ENCODE measurements around the gene AIM2. TPM values are rescaled to one million over a fixed set of nuclear protein-coding genes. Genes with fewer than 3 reads are reported as not detected.

Gene AIM2
- total RNA-seq, 2 experiments from 2014 or later: 28.1 to 28.2 TPM

DNA sequence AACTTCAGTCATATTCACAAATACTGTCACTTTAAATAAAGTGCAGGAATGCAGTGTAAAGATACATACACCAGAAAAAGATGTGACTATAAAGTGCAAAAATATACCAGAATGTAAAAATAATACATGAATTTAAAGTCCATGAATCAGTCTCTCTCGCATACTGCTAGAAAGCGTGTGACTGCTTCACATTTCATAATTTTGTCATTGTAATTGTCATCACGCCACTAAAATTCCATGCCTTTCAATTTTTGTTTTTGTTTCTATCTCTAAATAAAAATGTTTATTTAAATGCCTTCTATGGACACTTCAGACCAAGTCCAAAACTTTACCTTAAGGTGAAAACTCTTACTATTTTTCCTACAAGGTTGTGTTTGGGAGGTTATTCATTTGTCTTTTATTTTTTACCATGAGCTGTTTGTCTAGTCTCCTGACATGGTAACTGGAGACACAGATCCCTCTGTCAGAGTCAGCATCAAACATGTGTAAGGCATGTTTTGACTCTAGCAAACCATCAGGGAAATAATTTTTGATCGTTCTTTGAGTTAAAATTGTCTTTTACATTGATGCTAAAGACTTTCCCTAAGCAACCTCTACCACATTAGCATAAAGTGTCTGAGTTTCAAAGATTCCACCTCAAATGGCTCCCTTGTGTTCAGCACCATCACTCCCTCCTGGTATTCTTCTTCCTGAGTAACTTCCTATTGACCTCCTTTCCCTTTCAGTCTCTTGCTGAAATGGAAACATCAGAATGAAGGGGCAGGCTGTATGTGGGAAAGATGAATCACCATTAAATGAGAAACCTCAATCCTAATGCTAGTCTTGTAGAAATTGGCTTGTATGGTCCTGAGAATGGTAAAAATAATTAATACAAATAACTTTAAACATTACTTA is 14.0 kb upstream of the AIM2 start:
- no peaks in the 10 kb centered on the region for H3K36me3 Mint-ChIP-seq (ENCODE audit: low read depth)
- H3K4me1 Mint-ChIP-seq: peaks cover 55% of the 10 kb centered on the region
- ChIA-PET CTCF (interaction anchor here (1.0 to 3.6 kb wide), 4 partner anchors 13 to 20 kb away, joined by 3 to 47 read pairs (median 12); partner anchors contain the start of gene AIM2), POLR2A (interaction anchor here (1.0 to 5.1 kb wide), 4 partner anchors 14 to 81 kb away, joined by 3 to 112 read pairs (median 4); partner anchors contain the start of genes AIM2 and IFI16)
- no peak for DNase-seq
- no peaks in the 10 kb centered on the region for H3K9me3 Mint-ChIP-seq
- H3K4me3 Mint-ChIP-seq: no peak overlapping the region
- H3K27me3 Mint-ChIP-seq: no peaks in the 10 kb centered on the region
- no peak overlapping the region for H3K27ac Mint-ChIP-seq

DNA sequence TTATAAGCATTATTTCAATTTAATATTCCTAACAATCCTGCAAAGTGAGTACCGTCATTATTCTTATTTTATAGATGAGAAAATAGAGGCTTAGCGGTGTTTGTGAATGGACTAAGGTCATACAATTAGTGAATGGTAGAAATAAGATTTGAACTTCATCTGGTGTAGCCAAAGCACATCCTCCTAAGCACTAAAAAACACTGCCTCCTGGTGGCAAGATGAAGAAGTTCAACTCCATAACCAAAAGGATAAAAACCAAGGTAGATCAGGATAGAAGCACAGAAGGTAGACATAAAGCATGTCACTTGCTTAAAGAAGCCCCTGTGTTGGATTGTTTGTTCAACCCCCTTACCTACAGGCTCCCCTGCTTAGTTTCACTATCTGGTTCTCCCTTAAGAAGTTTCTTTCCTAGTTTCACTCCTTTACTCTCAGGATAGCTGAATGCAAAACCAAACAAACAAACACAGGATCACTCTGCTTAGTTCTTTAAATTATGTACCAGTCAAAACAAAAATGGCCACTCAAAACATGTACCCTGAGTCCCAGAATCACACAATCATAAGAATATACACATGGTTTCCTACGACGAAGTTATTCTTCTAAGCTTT is 12.7 kb upstream of the AIM2 start:
- Mint-ChIP-seq H3K27me3 (no peaks in the 10 kb centered on the region), H3K27ac (no peak overlapping the region), H3K36me3 (ENCODE audit: low read depth) (no peaks in the 10 kb centered on the region), H3K9me3 (no peaks in the 10 kb centered on the region), H3K4me1 (peaks cover 55% of the 10 kb centered on the region), H3K4me3 (no peak overlapping the region)
- CTCF ChIA-PET: interaction anchor here (0.9 to 3.6 kb wide), 7 partner anchors 12 to 582 kb away, joined by 3 to 47 read pairs (median 4); partner anchors contain the start of gene AIM2
- no peak for DNase-seq
- POLR2A ChIA-PET: interaction anchor here (1.0 to 5.1 kb wide), 5 partner anchors 13 to 93 kb away, joined by 4 to 112 read pairs (median 6); partner anchors contain the start of genes AIM2 and IFI16

DNA sequence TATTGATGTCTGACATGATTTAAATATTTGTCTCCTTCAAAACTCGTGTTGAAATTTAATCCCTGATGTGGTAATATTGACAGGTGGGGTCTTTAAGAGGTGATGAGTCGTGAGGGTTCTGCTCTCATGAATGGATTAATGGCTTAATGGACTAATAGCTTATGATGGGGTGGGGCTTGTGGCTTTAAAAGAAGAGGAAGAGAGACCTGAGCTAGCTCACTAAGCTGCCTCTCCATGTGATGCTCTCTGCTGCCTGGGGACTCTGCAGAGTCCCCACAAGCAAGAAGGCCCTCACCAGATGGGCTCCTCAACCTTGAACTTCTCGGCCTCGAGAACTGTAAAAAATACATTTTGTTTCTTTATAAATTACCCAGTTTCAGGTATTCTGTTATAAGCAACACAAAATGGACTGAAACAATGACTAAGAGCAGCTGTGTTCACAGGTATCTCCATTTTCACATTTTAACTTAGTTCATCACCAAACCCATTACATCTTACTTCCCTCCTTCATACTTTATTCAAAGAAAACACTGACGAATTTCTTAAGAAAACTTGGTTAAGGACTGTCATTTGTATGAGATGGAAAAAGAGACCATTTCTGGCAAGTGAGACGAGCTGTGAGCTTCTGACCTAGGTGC is 12.1 kb upstream of the AIM2 start:
- Mint-ChIP-seq H3K36me3 (ENCODE audit: low read depth) (no peaks in the 10 kb centered on the region), H3K27me3 (no peaks in the 10 kb centered on the region), H3K27ac (no peak overlapping the region), H3K4me1 (peaks cover 56% of the 10 kb centered on the region), H3K9me3 (no peaks in the 10 kb centered on the region), H3K4me3 (no peak overlapping the region)
- DNase-seq: no peak
- ChIA-PET CTCF (interaction anchor here (1.0 to 3.6 kb wide), 5 partner anchors 11 to 582 kb away, joined by 4 to 47 read pairs (median 12); partner anchors contain the start of gene AIM2), POLR2A (interaction anchor here (0.8 to 5.1 kb wide), 6 partner anchors 12 to 92 kb away, joined by 3 to 112 read pairs (median 6); partner anchors contain the start of genes AIM2 and IFI16)

DNA sequence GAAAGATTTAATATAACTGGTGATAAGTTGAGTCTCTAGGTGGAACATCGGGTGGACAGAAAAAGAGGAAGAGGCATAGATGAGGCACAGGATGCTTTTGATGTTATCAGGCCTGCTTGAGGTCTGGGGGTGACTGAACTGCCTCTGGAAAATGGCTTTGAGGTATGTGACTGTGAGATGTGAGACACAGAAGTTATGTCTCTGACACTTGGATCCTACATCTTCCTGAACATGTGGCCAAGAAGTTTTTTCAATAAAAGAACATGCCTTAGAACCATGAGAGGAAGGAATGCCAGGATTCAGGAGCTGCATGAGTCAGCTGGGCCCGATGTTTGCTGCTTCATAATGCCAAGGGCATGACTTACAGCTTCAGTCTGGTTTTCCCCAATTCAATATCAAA is 11.5 kb upstream of the AIM2 start:
- Mint-ChIP-seq H3K27me3 (no peaks in the 10 kb centered on the region), H3K4me3 (no peak overlapping the region), H3K36me3 (ENCODE audit: low read depth) (no peaks in the 10 kb centered on the region), H3K4me1 (peaks cover 55% of the 10 kb centered on the region), H3K27ac (peak overlapping the region; percentile 27), H3K9me3 (no peaks in the 10 kb centered on the region)
- ChIA-PET CTCF (interaction anchor here (2.3 to 3.6 kb wide), 3 partner anchors 11 to 45 kb away, joined by 12 to 47 read pairs (median 19); partner anchors contain the start of gene AIM2), POLR2A (interaction anchor here (0.8 to 5.1 kb wide), 5 partner anchors 11 to 78 kb away, joined by 3 to 112 read pairs (median 6); partner anchors contain the start of genes AIM2 and IFI16)
- no peak for DNase-seq

DNA sequence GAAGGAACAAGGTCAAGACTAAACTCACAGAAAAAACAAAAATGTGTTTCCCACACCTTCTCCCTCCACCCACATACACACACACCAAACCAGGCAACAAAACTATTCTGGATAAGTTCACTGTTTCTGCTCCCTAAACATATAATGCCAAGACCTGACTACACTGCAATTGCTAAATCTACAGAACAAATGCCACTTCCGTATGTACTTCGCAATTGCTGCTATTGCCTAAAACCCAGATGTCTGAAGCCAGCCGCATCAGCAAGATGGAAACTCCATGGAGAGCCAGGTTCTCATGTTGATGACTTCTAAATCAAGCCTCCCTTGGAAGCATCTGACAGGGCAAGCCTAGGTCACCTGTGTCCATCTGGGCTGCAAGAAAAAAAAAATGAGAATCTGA is 8.3 kb upstream of the AIM2 start:
- H3K27me3 Mint-ChIP-seq: no peaks in the 10 kb centered on the region
- DNase-seq: no peak
- no peak overlapping the region for H3K27ac Mint-ChIP-seq
- no peaks in the 10 kb centered on the region for H3K9me3 Mint-ChIP-seq
- ChIA-PET CTCF (no interaction called here), POLR2A (interaction anchor here (2.0 kb wide), 1 partner anchor 8 kb away, joined by 16 read pairs; the partner anchor contains the start of gene AIM2)
- no peak overlapping the region for H3K4me3 Mint-ChIP-seq
- no peaks in the 10 kb centered on the region for H3K36me3 Mint-ChIP-seq (ENCODE audit: low read depth)
- H3K4me1 Mint-ChIP-seq: peaks cover 27% of the 10 kb centered on the region

DNA sequence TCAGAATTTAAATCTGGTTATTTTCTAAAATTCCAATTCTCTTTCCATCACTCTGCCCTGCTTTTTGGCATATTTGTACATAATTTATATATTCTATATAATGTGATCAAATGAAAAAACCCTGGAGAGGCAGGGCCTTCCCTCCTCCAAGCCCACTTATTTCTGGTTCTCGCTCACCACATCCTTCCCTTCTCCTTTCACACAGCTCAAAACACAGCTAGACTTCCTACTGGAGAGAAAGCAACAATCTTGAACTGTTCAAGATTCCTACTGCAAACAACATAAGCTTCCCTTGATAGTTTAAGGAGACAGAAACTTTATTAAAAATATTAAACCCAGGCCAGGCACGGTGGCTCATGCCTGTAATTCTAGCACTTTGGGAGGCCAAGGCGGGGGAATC is 7.6 kb upstream of the AIM2 start:
- Mint-ChIP-seq H3K4me3 (no peak overlapping the region), H3K36me3 (ENCODE audit: low read depth) (no peaks in the 10 kb centered on the region), H3K9me3 (no peaks in the 10 kb centered on the region), H3K4me1 (peaks cover 21% of the 10 kb centered on the region), H3K27me3 (peaks cover 2% of the 10 kb centered on the region), H3K27ac (no peak overlapping the region)
- ChIA-PET CTCF (interaction anchor here (0.6 to 1.0 kb wide), 2 partner anchors 13 to 76 kb away, joined by 3 to 4 read pairs; no protein-coding TSS in a partner anchor), POLR2A (no interaction called here)
- DNase-seq: no peak

DNA sequence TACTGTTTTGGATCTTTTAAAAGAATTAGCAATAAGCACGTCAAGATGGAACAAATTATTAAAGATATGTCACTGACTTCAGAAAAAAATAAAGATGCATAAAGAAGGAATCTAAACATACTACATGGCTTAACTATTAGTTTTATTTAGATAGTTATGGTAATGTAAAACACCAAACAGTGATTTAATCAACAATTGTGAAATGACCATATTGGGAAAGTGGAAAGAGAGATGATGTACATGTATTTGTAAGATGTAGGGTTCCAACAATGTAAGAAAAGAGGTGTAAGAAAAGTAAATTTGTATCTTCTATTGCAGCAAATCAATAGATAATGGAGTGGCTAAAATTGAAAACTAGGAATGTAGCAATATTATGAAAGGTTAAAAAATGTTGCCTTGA is 6.4 kb upstream of the AIM2 start:
- Mint-ChIP-seq H3K36me3 (ENCODE audit: low read depth) (peaks cover 4% of the 10 kb centered on the region), H3K27me3 (peaks cover 2% of the 10 kb centered on the region), H3K9me3 (peaks cover 2% of the 10 kb centered on the region), H3K4me1 (peaks cover 14% of the 10 kb centered on the region), H3K27ac (no peak overlapping the region), H3K4me3 (no peak overlapping the region)
- DNase-seq: no peak
- CTCF ChIA-PET: interaction anchor here (0.6 kb wide), 1 partner anchor 249 kb away, joined by 5 read pairs; no protein-coding TSS in a partner anchor
- POLR2A ChIA-PET: no interaction called here

DNA sequence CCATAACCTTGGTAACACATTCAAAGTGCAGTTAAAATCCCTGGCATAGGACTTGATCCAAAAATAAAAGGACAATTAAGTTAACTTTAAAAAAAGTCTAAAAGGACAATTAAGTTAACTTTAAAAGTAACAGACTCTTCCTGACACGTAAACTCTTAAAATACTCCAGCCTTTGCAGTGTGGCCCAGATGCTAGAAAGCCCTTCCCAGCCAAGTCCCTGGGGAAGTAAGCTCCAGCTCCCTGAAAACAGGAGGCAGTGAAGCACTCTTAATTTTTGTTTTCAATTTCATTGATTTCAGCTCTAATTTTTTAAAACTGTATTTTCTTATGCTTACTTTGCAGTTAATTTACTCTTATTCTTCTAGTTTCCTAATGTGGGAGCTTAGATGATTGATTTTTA is 5.1 kb upstream of the AIM2 start:
- POLR2A ChIA-PET: no interaction called here
- H3K9me3 Mint-ChIP-seq: peaks cover 3% of the 10 kb centered on the region

DNA sequence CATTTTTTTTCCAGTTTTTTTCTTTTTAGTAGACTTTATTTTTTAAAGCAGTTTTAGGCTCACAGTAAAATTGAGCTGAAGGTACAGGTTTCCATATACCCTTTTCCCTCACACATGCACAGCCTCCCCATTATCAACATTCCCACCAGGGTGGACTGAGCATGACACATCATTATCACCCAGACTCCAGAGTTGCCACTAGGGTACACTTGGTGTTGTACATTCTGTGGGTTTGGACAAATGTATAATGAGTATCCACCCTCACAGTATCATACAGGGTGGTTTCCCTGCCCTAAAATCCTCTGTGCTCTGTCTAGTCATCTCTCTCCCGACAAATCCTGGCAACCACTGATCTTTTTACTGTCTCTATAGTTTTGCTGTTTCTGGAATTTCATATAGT is 3.0 kb upstream of the AIM2 start:
- Mint-ChIP-seq H3K9me3 (peaks cover 3% of the 10 kb centered on the region), H3K4me1 (peaks cover 27% of the 10 kb centered on the region), H3K27ac (no peak overlapping the region), H3K27me3 (peaks cover 2% of the 10 kb centered on the region), H3K36me3 (ENCODE audit: low read depth) (peaks cover 9% of the 10 kb centered on the region), H3K4me3 (no peak overlapping the region)
- ChIA-PET CTCF (interaction anchor here (4.7 kb wide), 1 partner anchor 9 kb away, joined by 47 read pairs; no protein-coding TSS in a partner anchor), POLR2A (interaction anchor here (4.9 to 5.4 kb wide), 2 partner anchors 66 to 71 kb away, joined by 170 to 260 read pairs; partner anchors contain the start of gene IFI16)
- DNase-seq: no peak

More for the DNA sequence above, 5.1 kb upstream of the AIM2 start:
- no peak overlapping the region for H3K4me3 Mint-ChIP-seq
- H3K27me3 Mint-ChIP-seq: peaks cover 2% of the 10 kb centered on the region
- H3K4me1 Mint-ChIP-seq: peaks cover 19% of the 10 kb centered on the region
- peaks cover 5% of the 10 kb centered on the region for H3K36me3 Mint-ChIP-seq (ENCODE audit: low read depth)
- DNase-seq: no peak
- no peak overlapping the region for H3K27ac Mint-ChIP-seq
- CTCF ChIA-PET: no interaction called here

DNA sequence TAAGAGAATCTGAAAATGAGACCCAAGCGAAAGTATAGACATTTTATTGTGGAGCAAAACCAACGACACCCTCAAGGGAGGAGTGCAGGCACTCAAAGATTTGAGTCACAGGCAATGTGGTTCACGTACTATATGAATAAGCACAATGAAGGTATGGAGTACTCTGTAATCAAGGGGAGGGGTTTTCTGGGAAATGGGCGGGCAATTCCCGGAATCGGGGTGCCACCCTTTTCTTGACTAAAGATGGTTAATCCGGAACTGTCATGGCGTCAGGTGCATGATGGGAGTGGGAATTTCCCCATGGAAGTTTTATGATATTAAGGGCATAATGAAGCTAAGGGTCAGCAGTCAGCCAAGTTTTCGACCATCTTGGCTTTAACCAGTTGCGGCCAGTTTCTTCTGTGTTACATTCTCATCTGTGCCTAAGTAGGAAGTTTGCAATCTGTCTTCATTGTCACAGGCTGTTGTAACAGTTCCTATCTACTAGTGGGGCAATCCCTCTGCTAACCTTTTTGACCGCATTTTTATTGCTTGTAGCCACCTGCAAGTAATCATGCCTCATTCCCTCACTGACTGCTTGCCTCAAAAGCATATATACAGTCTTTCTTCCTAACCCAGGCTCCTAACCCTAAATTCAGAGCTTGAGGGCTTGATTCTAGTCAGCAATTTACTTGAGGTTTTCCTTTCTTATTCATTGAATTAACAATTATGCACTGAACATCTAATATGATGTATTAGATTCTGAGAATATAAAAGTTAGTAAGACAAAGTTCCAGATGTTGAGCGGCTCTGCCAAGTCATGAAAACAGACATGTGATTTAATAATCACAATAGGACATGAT is 775 bp upstream of the AIM2 start:
- ChIA-PET CTCF (interaction anchor here (1.0 to 4.7 kb wide), 11 partner anchors 9 to 571 kb away, joined by 3 to 47 read pairs (median 4); partner anchors contain the start of gene IFI16), POLR2A (interaction anchor here (0.7 to 5.4 kb wide), 21 partner anchors 9 to 1943 kb away, joined by 3 to 260 read pairs (median 5); partner anchors contain the start of genes DCAF8, IFI16 and PYHIN1)
- Mint-ChIP-seq H3K4me3 (peak overlapping the region; percentile 78), H3K27ac (peak overlapping the region; percentile 99), H3K4me1 (peaks cover 43% of the 10 kb centered on the region), H3K9me3 (peaks cover 3% of the 10 kb centered on the region), H3K27me3 (peaks cover 2% of the 10 kb centered on the region), H3K36me3 (ENCODE audit: low read depth) (peaks cover 19% of the 10 kb centered on the region)
- peak; percentile 99 for DNase-seq

DNA sequence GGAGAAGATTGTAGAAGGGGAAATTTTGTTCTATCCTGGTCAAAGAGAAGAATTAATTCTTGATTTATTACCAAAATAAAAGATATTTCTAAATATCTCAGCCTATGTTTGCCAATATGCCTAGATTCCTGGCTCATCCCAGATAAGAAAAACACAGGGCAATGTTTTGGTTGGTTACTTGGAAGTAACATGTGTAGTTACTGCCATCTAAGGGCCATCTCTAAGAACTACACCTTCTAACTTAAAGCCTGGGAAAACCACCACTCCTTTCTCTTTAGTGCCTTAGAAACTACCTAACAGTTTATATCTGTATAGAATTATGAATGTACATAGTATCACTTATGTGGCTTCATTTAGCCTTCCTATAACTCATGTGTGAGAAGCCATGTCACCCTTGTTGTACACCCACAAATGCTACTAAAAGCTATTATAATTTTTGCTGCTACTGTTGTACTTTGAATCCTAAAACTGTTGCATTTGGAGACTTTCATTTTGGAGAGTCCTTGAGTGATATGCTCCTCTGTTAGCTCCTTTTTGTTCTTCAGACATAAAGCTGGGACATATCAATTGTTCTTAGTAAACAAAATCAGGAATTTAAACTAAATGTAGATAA is 4.5 kb downstream of the AIM2 start:
- DNase-seq: no peak
- H3K9me3 Mint-ChIP-seq: no peaks in the 10 kb centered on the region
- peaks cover 67% of the 10 kb centered on the region for H3K4me1 Mint-ChIP-seq
- ChIA-PET CTCF (interaction anchor here (0.6 to 3.8 kb wide), 21 partner anchors 8 to 868 kb away, joined by 3 to 19 read pairs (median 5); partner anchors contain the start of gene IFI16), POLR2A (interaction anchor here (1.0 to 4.8 kb wide), 7 partner anchors 19 to 74 kb away, joined by 3 to 33 read pairs (median 5); partner anchors contain the start of gene IFI16)
- H3K36me3 Mint-ChIP-seq (ENCODE audit: low read depth): peaks cover 35% of the 10 kb centered on the region
- H3K27ac Mint-ChIP-seq: peak overlapping the region; percentile 21
- H3K4me3 Mint-ChIP-seq: no peak overlapping the region
- H3K27me3 Mint-ChIP-seq: no peaks in the 10 kb centered on the region

All from activated CD4-positive, alpha-beta memory T cell treated with anti-CD3 and anti-CD28 coated beads, Interleukin-2, amount 10 ng/mL, durations not matched to agents 7 days and 5 days (primary cell).